ENCODE results near the gene STX5.
A peak's percentile ranks its signal among the peaks of the same experiment; 100 is the strongest.
"Not testable (repeated sequence)": the region's sequence is repeated elsewhere in the genome, so short reads cannot be mapped to it uniquely, and the experiment has no call there.

The STX5 gene

DNA sequence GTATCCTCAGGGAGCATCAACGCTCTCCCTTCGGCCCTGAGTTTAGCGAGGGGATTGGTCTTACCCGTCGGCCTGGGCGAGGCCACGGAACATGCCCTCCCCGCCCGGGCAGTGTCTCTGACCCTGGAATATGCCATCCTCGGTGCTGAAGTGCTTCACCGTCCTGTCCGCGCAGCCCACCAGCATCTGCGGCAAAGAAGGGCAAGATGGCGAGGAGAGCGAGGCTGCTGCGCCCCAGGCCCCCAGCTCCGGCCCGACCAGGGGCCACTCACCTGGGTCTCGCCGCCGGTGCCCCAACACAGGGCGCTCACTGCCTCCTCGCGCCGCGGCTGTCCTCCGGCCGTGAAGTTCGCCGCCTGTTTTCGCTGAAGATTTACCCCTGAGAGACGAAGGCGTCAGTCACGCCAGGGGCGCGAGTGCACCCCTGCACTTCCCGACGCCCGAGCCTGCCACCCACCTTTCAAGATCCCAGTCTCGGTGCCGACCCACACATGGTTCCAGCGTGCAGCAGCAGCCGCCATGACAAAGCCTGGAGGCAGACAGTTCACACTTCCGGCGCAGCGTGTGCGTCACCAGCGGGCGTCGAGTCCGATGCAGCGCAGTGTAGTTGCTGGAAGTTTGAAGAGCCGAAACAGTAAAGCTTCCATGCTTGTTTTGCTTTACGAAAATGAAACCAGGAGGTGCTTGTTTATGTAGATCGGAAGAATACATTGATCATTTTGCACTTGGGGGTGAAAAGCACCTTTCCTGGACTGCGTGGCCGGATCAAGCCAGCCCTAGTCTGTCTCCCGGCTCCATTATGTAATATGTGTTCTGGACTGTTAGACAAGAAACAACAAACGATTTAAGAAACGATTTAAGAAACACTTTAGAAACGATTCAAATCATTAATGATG is 7.4 kb upstream of the STX5 start, which contains the start of gene WDR74:
TSS of gene WDR74 (minus strand) at position 541 of the 896 bp plus-strand sequence. CDS start at position 521, 20 bp downstream.
- H3K36me3 ChIP-seq (ENCODE audit: insufficient read depth, low read length) = peaks cover 25% of the 10 kb centered on the region
- H3K4me1 ChIP-seq (ENCODE audit: insufficient read depth, low read length) = peaks cover 5% of the 10 kb centered on the region
- no peaks in the 10 kb centered on the region for H3K27me3 ChIP-seq (ENCODE audit: control insufficient read depth in 1 of 2, insufficient read depth in 2 of 2, low read length in 2 of 2)
- H3K9me3 ChIP-seq (ENCODE audit: low read length) = no peaks in the 10 kb centered on the region
- peak within 1 kb of the TSS; percentile 81 for H3K9ac ChIP-seq (ENCODE audit: low read length)
- H3K4me3 ChIP-seq (ENCODE audit: low read depth in 1 of 2, low read length in 2 of 2) = peak within 1 kb of the TSS; percentile 90 to 96
- H3K27ac ChIP-seq (ENCODE audit: low read depth, low read length) = peak within 1 kb of the TSS; percentile 100

DNA sequence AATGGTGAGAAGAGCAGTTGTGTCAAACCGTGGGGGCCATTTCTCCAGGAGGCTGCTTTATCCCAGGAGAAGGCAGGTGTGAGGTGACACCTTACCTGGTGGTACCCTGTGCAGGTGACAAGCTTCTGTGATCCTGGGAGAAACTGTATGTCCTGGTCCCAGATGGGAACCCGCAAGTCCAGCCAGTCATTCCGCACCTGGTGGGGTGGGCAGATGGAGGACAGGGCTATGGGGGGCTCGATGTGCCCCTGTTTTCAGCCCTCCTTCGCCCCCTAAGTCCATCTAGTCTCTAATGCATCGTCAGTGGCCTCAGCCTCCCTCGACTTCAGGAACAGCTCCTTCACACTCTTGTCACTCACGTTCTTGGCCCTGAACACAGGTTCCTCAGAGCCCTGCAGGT is 3.5 kb upstream of the STX5 start:
- H3K36me3 ChIP-seq (ENCODE audit: insufficient read depth, low read length) = peaks cover 34% of the 10 kb centered on the region
- no peaks in the 10 kb centered on the region for H3K27me3 ChIP-seq (ENCODE audit: control insufficient read depth in 1 of 2, insufficient read depth in 2 of 2, low read length in 2 of 2)
- H3K4me3 ChIP-seq (ENCODE audit: low read depth in 1 of 2, low read length in 2 of 2) = no peak overlapping the region
- H3K4me1 ChIP-seq (ENCODE audit: insufficient read depth, low read length) = peaks cover 20% of the 10 kb centered on the region
- no peaks in the 10 kb centered on the region for H3K9me3 ChIP-seq (ENCODE audit: low read length)
- no peak overlapping the region for H3K9ac ChIP-seq (ENCODE audit: low read length)
- no peak overlapping the region for H3K27ac ChIP-seq (ENCODE audit: low read depth, low read length)

DNA sequence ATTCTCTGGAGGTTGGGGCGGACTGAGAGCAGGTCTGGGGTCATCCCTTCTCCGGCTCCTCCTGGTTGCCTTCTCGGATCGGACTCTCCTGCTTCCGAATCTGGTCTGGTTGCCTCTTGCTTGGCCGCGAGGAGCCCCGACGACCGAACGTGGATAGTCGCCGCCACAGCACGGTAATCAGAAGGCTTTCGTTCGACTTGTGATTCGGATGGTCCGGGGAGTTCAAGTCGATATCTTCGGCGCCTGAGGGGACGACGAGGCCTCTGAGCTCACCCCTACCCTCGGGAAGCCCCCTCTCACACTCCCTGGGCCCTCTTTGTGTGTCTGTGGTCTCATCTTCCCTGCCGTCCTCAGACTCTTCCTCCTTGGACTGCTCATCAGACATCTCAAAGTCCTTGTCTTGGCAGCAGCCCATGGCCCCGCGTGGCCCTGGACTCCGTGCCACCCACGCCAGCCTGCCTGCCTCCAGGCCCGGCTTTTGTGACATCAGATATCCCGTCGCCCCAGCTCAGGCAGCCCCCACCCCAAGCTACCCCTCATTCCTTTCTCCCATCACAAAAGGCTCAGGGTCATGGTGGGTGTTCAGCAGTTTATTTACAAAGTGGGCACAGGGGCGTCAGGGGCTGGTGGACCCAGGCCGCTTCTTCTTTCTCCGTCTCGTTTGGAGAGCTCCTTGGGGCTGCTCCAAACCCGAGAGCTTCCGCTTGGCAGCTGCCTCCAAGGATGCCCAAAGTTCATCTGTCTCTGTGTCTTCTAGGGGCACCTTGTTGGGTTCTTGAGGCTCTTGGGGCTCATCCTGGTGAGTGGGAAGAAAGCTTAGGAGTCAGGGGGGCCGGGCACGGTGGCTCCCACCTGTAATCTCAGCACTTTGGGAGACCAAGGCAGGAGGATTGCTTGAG is 734 bp upstream of the STX5 start, which contains the start of gene TEX54:
TSS of gene TEX54 (minus strand) at position 506 of the 899 bp plus-strand sequence.
- Histone ChIP-seq H3K4me3 (ENCODE audit: low read depth in 1 of 2, low read length in 2 of 2) (peak within 1 kb of the TSS; percentile 85 to 93), H3K9me3 (ENCODE audit: low read length) (no peaks in the 10 kb centered on the region), H3K27ac (ENCODE audit: low read depth, low read length) (peak within 1 kb of the TSS; percentile 97), H3K9ac (ENCODE audit: low read length) (peak within 1 kb of the TSS; percentile 94), H3K36me3 (ENCODE audit: insufficient read depth, low read length) (peaks cover 41% of the 10 kb centered on the region), H3K27me3 (ENCODE audit: control insufficient read depth in 1 of 2, insufficient read depth in 2 of 2, low read length in 2 of 2) (no peaks in the 10 kb centered on the region), H3K4me1 (ENCODE audit: insufficient read depth, low read length) (peaks cover 28% of the 10 kb centered on the region)

DNA sequence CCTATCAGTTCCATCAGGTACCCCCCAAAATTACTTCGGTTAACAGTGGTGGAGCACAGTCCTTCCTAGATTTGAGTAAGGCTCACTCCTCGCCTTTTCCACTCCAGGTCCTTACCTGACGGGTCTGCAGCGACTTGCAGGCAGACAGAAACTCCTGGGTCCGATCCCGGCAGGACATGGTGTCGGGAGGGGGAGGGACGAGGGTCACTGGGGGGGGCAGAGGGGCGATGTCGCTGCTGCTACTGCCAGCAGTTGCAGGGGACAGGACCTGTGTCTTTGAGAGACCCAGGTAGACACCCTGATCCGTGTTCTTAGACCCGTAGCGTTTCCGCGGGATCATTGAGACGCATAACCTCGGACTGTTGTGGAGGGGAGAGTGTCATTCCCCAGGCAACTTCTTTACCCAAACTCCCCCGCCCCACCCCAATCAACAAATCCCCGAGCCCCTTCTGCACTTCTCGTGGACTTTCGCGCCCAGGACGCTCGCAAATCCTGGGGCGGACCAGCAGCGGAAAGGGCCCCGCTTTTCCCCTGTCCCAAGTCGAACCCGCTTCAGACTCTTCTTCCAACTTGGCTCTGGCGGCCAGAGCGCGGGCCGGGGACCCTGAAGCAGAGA is 839 bp downstream of the STX5 start:
- peaks cover 45% of the 10 kb centered on the region for H3K36me3 ChIP-seq (ENCODE audit: insufficient read depth, low read length)
- peak overlapping the region; percentile 97 for H3K27ac ChIP-seq (ENCODE audit: low read depth, low read length)
- H3K9me3 ChIP-seq (ENCODE audit: low read length) = no peaks in the 10 kb centered on the region
- H3K4me1 ChIP-seq (ENCODE audit: insufficient read depth, low read length) = peaks cover 28% of the 10 kb centered on the region
- peak overlapping the region; percentile 85 to 93 for H3K4me3 ChIP-seq (ENCODE audit: low read depth in 1 of 2, low read length in 2 of 2)
- peak overlapping the region; percentile 94 for H3K9ac ChIP-seq (ENCODE audit: low read length)
- no peaks in the 10 kb centered on the region for H3K27me3 ChIP-seq (ENCODE audit: control insufficient read depth in 1 of 2, insufficient read depth in 2 of 2, low read length in 2 of 2)

DNA sequence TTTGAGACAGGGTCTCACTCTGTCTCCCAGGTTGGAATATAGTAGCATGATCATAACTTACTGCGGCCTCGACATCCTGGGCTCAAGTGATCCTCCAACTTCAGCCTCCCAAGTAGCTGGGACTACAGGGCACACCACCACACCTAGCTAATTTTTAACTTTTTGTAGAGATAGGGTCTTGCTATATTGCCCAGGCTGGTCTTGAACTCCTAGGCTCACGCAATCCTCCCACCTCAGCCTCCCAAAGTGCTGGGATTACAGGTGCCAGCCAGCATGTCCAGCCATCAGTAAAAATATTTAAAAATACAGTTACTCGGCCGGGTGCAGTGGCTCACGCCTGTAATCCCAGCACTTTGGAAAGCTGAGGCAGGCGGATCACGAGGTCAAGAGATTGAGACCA is 3.7 kb downstream of the STX5 start:
- Histone ChIP-seq H3K36me3 (ENCODE audit: insufficient read depth, low read length) (peaks cover 47% of the 10 kb centered on the region), H3K4me1 (ENCODE audit: insufficient read depth, low read length) (peaks cover 20% of the 10 kb centered on the region)
- H3K9ac ChIP-seq (ENCODE audit: low read length) = not testable (repeated sequence)

DNA sequence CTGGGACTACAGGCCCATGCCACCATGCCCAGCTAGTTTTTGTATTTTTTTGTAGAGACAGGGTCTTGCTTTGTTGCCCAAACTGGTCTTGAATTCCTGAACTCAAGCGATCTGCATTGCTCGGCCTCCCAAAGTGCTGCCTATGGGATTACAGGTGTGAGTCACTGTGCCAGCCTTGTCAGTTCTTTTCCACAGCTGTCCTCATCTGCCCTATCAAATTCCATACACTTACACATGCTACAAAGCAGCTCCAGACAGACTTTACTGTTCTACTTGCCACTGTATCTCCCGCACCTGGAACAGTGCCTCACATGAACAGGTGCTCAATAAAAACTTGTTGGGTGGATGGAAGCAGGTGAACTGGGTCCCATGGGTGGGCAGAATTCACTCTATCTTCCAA is 8.2 kb downstream of the STX5 start:
- Histone ChIP-seq H3K27me3 (ENCODE audit: control insufficient read depth in 1 of 2, insufficient read depth in 2 of 2, low read length in 2 of 2) (no peaks in the 10 kb centered on the region), H3K9me3 (ENCODE audit: low read length) (no peaks in the 10 kb centered on the region), H3K9ac (ENCODE audit: low read length) (no peak overlapping the region), H3K27ac (ENCODE audit: low read depth, low read length) (no peak overlapping the region), H3K36me3 (ENCODE audit: insufficient read depth, low read length) (peaks cover 71% of the 10 kb centered on the region), H3K4me1 (ENCODE audit: insufficient read depth, low read length) (no peaks in the 10 kb centered on the region), H3K4me3 (ENCODE audit: low read depth in 1 of 2, low read length in 2 of 2) (no peak overlapping the region)

More for the DNA sequence above, 3.7 kb downstream of the STX5 start:
- H3K9me3 ChIP-seq (ENCODE audit: low read length); H3K27me3 ChIP-seq (ENCODE audit: control insufficient read depth in 1 of 2, insufficient read depth in 2 of 2, low read length in 2 of 2); H3K27ac ChIP-seq (ENCODE audit: low read depth, low read length); H3K4me3 ChIP-seq (ENCODE audit: low read depth in 1 of 2, low read length in 2 of 2): not testable (repeated sequence)

DNA sequence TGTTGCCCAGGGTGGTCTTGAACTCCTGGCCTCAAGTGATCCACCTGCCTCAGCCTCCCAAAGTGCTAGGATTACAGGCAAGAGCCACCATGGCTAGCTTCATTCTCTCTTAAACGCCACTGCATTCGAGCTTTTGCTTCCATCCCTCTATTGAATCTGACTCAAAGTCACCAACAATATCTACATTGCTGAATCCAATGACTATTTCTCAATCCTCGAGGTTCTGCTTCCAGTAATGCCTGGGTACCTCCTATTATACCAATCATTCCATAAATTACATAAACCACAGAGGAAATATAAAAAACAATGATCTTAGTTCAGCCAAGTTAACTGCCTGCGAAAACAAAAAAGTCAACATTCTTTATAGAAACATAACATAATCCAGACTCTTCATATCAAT is 14.7 kb downstream of the STX5 start:
- Histone ChIP-seq H3K27ac (ENCODE audit: low read depth, low read length) (no peak overlapping the region), H3K27me3 (ENCODE audit: control insufficient read depth in 1 of 2, insufficient read depth in 2 of 2, low read length in 2 of 2) (no peaks in the 10 kb centered on the region), H3K9me3 (ENCODE audit: low read length) (no peaks in the 10 kb centered on the region), H3K36me3 (ENCODE audit: insufficient read depth, low read length) (peaks cover 28% of the 10 kb centered on the region), H3K4me3 (ENCODE audit: low read depth in 1 of 2, low read length in 2 of 2) (no peak overlapping the region), H3K4me1 (ENCODE audit: insufficient read depth, low read length) (no peaks in the 10 kb centered on the region), H3K9ac (ENCODE audit: low read length) (no peak overlapping the region)

DNA sequence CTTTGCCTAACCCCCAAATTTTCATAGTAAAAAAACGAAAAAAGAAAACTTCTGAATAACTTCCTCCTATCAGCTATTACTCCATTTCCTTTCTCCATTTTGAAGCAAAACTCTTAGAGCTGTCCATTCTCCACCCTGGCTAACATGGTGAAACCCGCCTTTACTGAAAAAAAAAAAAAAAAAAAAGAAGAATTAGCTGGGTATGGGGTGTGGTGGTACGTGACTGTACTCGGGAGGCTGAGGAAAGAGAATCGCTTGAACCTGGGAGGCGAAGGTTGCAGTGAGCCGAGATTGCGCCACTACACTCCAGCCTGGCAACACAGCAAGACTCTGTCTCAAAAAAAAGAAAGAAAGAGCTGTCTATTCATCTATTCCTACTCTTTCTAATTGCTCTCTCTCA is 15.3 kb downstream of the STX5 start:
- Histone ChIP-seq H3K4me3 (ENCODE audit: low read depth in 1 of 2, low read length in 2 of 2) (no peak overlapping the region), H3K27ac (ENCODE audit: low read depth, low read length) (no peak overlapping the region), H3K9me3 (ENCODE audit: low read length) (no peaks in the 10 kb centered on the region), H3K9ac (ENCODE audit: low read length) (no peak overlapping the region), H3K27me3 (ENCODE audit: control insufficient read depth in 1 of 2, insufficient read depth in 2 of 2, low read length in 2 of 2) (no peaks in the 10 kb centered on the region), H3K36me3 (ENCODE audit: insufficient read depth, low read length) (peaks cover 25% of the 10 kb centered on the region), H3K4me1 (ENCODE audit: insufficient read depth, low read length) (no peaks in the 10 kb centered on the region)

DNA sequence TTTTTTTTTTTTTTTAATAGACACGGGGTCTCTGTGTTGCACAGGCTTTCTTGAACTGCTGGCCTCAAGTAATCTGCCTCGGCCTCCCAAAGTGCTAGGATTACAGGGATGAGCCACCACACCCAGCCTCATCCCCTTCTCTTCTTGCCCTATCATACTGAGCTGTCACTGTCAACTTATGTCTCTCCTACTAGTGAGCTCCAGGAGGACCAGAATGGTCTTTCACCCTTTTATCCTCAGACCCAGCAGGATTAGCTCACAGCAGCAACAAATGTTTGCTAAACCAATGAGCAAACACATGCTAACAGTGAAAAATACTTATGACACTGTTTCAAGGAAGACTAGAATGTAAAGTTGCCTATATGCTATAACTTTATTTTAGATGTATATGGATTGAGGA is 20.2 kb downstream of the STX5 start:
- Histone ChIP-seq H3K27me3 (ENCODE audit: control insufficient read depth in 1 of 2, insufficient read depth in 2 of 2, low read length in 2 of 2) (no peaks in the 10 kb centered on the region), H3K27ac (ENCODE audit: low read depth, low read length) (no peak overlapping the region), H3K9me3 (ENCODE audit: low read length) (no peaks in the 10 kb centered on the region), H3K36me3 (ENCODE audit: insufficient read depth, low read length) (peaks cover 4% of the 10 kb centered on the region), H3K9ac (ENCODE audit: low read length) (no peak overlapping the region), H3K4me1 (ENCODE audit: insufficient read depth, low read length) (no peaks in the 10 kb centered on the region), H3K4me3 (ENCODE audit: low read depth in 1 of 2, low read length in 2 of 2) (no peak overlapping the region)

DNA sequence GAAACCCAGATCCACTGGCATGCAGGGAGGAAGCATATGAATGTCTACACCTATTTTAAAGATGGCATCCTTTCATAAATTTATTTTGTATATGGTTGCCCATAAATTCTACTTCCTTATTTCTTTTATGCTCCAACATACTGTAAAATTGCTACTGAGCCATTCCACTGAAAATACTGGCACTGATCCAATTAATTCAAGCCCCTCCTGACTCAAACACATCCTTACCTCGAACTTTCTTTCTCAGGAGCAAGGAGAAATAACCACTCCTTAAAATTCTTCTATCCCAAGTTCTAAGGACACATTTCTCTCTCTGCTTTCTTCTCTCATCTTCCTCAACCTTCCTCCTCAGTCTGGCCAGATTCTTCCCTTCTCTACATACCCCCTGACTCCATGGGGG is 21.1 kb downstream of the STX5 start:
- Histone ChIP-seq H3K9ac (ENCODE audit: low read length) (no peak overlapping the region), H3K4me1 (ENCODE audit: insufficient read depth, low read length) (peaks cover 4% of the 10 kb centered on the region), H3K27me3 (ENCODE audit: control insufficient read depth in 1 of 2, insufficient read depth in 2 of 2, low read length in 2 of 2) (no peaks in the 10 kb centered on the region), H3K9me3 (ENCODE audit: low read length) (no peaks in the 10 kb centered on the region), H3K4me3 (ENCODE audit: low read depth in 1 of 2, low read length in 2 of 2) (no peak overlapping the region), H3K36me3 (ENCODE audit: insufficient read depth, low read length) (peaks cover 4% of the 10 kb centered on the region), H3K27ac (ENCODE audit: low read depth, low read length) (no peak overlapping the region)

DNA sequence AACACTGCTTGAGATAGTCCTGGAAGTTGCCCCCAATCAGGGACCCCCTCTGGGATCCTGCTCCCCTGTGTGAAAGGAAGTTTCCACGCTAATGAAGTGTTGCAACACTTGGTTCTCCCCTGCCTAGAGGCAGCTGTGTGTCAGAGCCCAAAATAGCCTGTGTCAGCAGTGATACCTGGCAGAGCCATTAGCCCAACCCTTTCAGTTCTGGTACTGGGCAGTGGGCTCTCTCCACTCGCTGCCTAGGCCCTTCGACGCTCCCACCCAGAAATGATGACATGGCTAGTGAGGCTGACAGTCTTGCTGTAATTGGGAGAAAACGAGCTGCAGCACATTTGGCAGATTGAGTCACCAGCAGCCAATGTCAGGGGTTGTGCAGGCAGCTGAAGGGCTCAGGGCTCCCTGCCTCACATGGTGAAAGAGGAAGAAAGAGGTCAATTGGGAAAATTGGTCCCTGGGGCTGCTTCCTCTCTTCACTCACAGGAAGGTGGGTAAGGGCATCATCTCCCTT is 25.2 kb downstream of the STX5 start:
- H3K9ac ChIP-seq (ENCODE audit: low read length) = no peak overlapping the region
- H3K36me3 ChIP-seq (ENCODE audit: insufficient read depth, low read length) = peaks cover 21% of the 10 kb centered on the region
- peaks cover 18% of the 10 kb centered on the region for H3K4me1 ChIP-seq (ENCODE audit: insufficient read depth, low read length)
- H3K9me3 ChIP-seq (ENCODE audit: low read length) = no peaks in the 10 kb centered on the region
- H3K27me3 ChIP-seq (ENCODE audit: control insufficient read depth in 1 of 2, insufficient read depth in 2 of 2, low read length in 2 of 2) = no peaks in the 10 kb centered on the region
- H3K4me3 ChIP-seq (ENCODE audit: low read depth in 1 of 2, low read length in 2 of 2) = no peak overlapping the region
- H3K27ac ChIP-seq (ENCODE audit: low read depth, low read length) = no peak overlapping the region
